HG02973 (cell line): Measurements from ENCODE around the gene MID2.
"Not testable (repeated sequence)": the region's sequence is repeated elsewhere in the genome, so short reads cannot be mapped to it uniquely, and the experiment has no call there.

Experiments
- ATAC-seq: cut with Tn5 transposase; IDR thresholded peaks from one replicate; pipeline ENCODE4 v1.9.1; 2021; ENCODE audit warnings: moderate library complexity; ENCODE audit not compliant: unreplicated experiment

Gene MID2

GRCh38 chrX:107842715-107843400, 17.2 kb downstream of the MID2 start:
- no peak for ATAC-seq

GRCh38 chrX:107845625-107846024, 20.0 kb downstream of the MID2 start:
- ATAC-seq, result no peak

GRCh38 chrX:107848591-107848990, 22.9 kb downstream of the MID2 start:
- no peak for ATAC-seq

- ATAC-seq, result no peak
Measured at GRCh38 chrX:107849747-107850421, 24.2 kb downstream of the MID2 start.

- ATAC-seq, result no peak
Measured at GRCh38 chrX:107850422-107850765, 24.7 kb downstream of the MID2 start.

GRCh38 chrX:107851215-107851614, 25.5 kb downstream of the MID2 start:
- ATAC-seq, result no peak

GRCh38 chrX:107851665-107852064, 26.0 kb downstream of the MID2 start:
- not testable (repeated sequence) for ATAC-seq

GRCh38 chrX:107856289-107856688, 30.6 kb downstream of the MID2 start:
- no peak for ATAC-seq

- ATAC-seq, result not testable (repeated sequence)
Measured at GRCh38 chrX:107857041-107857440, 31.4 kb downstream of the MID2 start.

- no peak for ATAC-seq
Measured at GRCh38 chrX:107857837-107858236, 32.2 kb downstream of the MID2 start.

- ATAC-seq, result no peak
Measured at GRCh38 chrX:107861056-107861455, 35.4 kb downstream of the MID2 start.

GRCh38 chrX:107871136-107871535, 45.5 kb downstream of the MID2 start:
- ATAC-seq, result no peak

GRCh38 chrX:107878106-107878505, 52.4 kb downstream of the MID2 start:
- ATAC-seq, result no peak

- ATAC-seq, result no peak
Measured at GRCh38 chrX:107880054-107880610, 54.5 kb downstream of the MID2 start.

- ATAC-seq, result no peak
Measured at GRCh38 chrX:107894038-107894437, 68.4 kb downstream of the MID2 start.

- no peak for ATAC-seq
Measured at GRCh38 chrX:107902721-107903120, 77.1 kb downstream of the MID2 start.

GRCh38 chrX:107905366-107905765, 79.7 kb downstream of the MID2 start:
- no peak for ATAC-seq

GRCh38 chrX:107924136-107924746, 98.6 kb downstream of the MID2 start:
- ATAC-seq, result no peak

GRCh38 chrX:107934262-107934661, 108.6 kb downstream of the MID2 start:
- ATAC-seq, result no peak

GRCh38 chrX:107935200-107935599, 109.5 kb downstream of the MID2 start:
- ATAC-seq, result no peak

- ATAC-seq, result no peak
Measured at GRCh38 chrX:107935664-107936433, 110.2 kb downstream of the MID2 start.
